Chondrocyte (in vitro differentiated cells): ENCODE results near the gene EPN2. TPM values are rescaled to one million over a fixed set of nuclear protein-coding genes. Genes with fewer than 3 reads are reported as not detected.

Source experiments
- DNase-seq: peaks from one replicate; pipeline ENCODE4 v3.0.0; 2021; ENCODE audit warnings: mixed read lengths, low spot score
- H3K27ac Mint-ChIP-seq: one replicate; pipeline ENCODE4 v1.8.0; 2021; ENCODE audit warnings: mild to moderate bottlenecking, moderate library complexity, mixed read lengths; ENCODE audit not compliant: unreplicated experiment
- H3K27me3 Mint-ChIP-seq: 2 replicates; pipeline ENCODE4 v1.8.0; 2021; ENCODE audit warnings: low read depth, mixed read lengths
- H3K36me3 Mint-ChIP-seq: 2 replicates; pipeline ENCODE4 v1.8.0; 2021; ENCODE audit warnings: low read depth, mixed read lengths
- H3K4me1 Mint-ChIP-seq: 2 replicates; pipeline ENCODE4 v1.8.0; 2021; ENCODE audit warnings: low read depth, mild to moderate bottlenecking, mixed read lengths
- H3K4me3 Mint-ChIP-seq: one replicate; pipeline ENCODE4 v1.8.0; 2021; ENCODE audit warnings: mild to moderate bottlenecking, moderate library complexity, mixed read lengths; ENCODE audit not compliant: unreplicated experiment
- H3K9me3 Mint-ChIP-seq: 2 replicates; pipeline ENCODE4 v1.8.0; 2021; ENCODE audit warnings: low read depth, mixed read lengths
- total RNA-seq: library from RNA; stranded (reverse); gene quantifications from 3 replicates; pipeline ENCODE4 v1.2.1, GENCODE V29; 2021
- TF ChIP-seq, protein P1 (sequence below): fragments of 200-600 bp; sonication (generic); IDR thresholded peaks from 2 replicates; pipeline ENCODE4 v1.5.0; 2021; ENCODE audit warnings: antibody characterized with exemption, mild to moderate bottlenecking, moderate library complexity

The EPN2 gene
- total RNA-seq, 1 donor from 2014 or later, result 37.8 TPM

DNA sequence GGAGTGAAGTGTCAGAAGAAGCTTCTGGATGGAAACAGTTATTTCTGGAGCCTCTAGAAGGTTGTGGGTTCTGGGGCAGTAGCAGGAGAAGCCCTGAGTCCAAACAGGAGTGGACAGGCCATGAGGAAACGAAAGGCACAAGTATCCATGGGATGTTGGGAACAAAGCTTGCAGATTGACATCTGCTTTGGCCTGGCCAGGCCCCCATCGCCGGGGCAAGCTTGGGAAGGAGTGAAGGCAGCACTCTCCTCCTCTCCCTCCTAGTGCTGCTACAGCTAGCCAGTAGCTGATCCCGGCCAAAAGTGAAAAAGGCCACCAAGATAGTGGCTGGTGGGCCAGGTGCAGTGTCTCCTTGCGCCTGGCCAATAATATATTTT is 85.0 kb downstream of the EPN2 start:
- no peaks in the 10 kb centered on the region for H3K27me3 Mint-ChIP-seq
- no peak overlapping the region for H3K27ac Mint-ChIP-seq
- DNase-seq, result no peak
- TF ChIP-seq, protein P1, sequence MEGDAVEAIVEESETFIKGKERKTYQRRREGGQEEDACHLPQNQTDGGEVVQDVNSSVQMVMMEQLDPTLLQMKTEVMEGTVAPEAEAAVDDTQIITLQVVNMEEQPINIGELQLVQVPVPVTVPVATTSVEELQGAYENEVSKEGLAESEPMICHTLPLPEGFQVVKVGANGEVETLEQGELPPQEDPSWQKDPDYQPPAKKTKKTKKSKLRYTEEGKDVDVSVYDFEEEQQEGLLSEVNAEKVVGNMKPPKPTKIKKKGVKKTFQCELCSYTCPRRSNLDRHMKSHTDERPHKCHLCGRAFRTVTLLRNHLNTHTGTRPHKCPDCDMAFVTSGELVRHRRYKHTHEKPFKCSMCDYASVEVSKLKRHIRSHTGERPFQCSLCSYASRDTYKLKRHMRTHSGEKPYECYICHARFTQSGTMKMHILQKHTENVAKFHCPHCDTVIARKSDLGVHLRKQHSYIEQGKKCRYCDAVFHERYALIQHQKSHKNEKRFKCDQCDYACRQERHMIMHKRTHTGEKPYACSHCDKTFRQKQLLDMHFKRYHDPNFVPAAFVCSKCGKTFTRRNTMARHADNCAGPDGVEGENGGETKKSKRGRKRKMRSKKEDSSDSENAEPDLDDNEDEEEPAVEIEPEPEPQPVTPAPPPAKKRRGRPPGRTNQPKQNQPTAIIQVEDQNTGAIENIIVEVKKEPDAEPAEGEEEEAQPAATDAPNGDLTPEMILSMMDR, result no peak
- no peak overlapping the region for H3K4me3 Mint-ChIP-seq
- H3K9me3 Mint-ChIP-seq, result peaks cover 7% of the 10 kb centered on the region
- H3K36me3 Mint-ChIP-seq, result peaks cover 8% of the 10 kb centered on the region
- H3K4me1 Mint-ChIP-seq, result peaks cover 12% of the 10 kb centered on the region

DNA sequence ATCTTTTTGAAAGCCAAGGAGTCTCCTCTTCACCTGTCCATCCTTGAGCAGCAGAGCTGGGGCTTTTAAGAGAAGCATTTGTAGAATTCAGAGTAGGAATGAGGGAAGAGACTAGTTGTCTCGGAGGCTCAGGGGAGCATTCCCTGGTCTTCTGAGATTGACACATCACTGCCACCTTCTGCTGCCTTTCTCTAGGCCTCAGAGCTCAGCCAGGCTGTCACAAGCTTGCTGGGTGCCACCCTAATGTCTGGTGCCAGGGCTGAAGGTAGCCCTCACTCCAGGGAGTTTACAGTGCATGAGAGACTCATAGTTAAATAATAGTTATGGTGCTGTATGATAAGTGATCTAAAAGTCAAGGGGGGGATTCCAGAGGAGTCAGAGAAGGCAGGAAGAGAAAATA is 85.7 kb downstream of the EPN2 start:
- Mint-ChIP-seq H3K4me3 (no peak overlapping the region), H3K27me3 (no peaks in the 10 kb centered on the region), H3K27ac (no peak overlapping the region), H3K36me3 (peaks cover 8% of the 10 kb centered on the region), H3K4me1 (peaks cover 8% of the 10 kb centered on the region), H3K9me3 (peaks cover 7% of the 10 kb centered on the region)
- TF ChIP-seq, protein P1, result no peak
- no peak for DNase-seq

DNA sequence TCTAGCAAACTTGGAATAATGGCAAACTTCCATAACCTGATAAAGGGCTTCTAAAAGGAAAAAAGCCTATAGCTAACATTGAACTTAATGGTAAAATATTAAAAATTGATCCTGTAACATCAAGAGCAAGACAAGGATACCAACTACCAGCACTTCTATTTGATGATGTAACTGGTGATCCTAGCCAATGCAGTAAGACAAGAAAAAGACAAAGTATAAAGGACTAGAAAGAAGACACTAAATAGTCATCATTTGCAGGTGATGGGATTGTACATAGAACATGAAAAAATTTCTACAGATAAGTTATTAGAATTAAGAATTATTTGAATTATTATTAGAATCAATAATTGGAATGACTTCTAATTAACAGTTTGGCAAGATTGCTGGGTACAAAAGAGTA is 88.4 kb downstream of the EPN2 start:
- peaks cover 7% of the 10 kb centered on the region for H3K9me3 Mint-ChIP-seq
- no peak overlapping the region for H3K27ac Mint-ChIP-seq
- TF ChIP-seq, protein P1, result no peak
- no peak overlapping the region for H3K4me3 Mint-ChIP-seq
- H3K4me1 Mint-ChIP-seq, result peaks cover 14% of the 10 kb centered on the region
- H3K36me3 Mint-ChIP-seq, result peaks cover 8% of the 10 kb centered on the region
- no peaks in the 10 kb centered on the region for H3K27me3 Mint-ChIP-seq
- DNase-seq, result no peak

DNA sequence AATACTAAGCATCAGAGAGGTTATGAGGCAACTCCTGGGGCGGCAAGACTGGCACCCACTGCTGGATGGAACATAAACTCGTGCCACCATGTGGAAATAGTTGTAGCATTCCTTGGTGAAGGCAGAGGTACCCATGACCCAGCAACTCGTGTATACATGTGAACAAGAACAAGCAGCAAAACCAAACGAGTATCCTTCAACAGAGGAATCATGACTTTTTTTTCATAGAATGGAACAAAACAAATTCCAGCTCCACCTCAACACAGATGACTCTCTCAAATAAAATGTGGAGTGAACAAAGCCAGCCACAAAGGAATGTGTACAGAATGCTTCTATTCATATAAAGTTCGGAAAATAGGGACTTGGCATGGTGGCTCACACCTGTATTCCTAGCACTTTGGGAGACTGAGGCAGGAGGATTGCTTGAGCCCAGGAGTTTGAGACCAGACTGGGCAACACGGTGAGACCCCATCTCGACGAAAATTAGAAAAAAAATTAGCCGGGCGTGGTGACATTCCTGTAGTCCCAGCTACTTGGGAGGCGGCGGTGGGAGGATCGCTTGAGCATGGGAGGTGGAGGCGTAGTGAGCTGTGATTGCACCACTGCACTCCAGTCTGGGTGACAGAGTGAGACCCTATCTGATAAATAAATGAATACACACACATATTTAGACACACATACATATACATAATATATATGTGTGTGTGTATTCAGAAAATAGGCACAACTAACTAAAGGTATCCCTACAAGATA is 90.0 kb downstream of the EPN2 start:
- H3K36me3 Mint-ChIP-seq, result peaks cover 8% of the 10 kb centered on the region
- H3K9me3 Mint-ChIP-seq, result peaks cover 7% of the 10 kb centered on the region
- TF ChIP-seq, protein P1, result no peak
- no peak for DNase-seq
- no peak overlapping the region for H3K27ac Mint-ChIP-seq
- H3K27me3 Mint-ChIP-seq, result no peaks in the 10 kb centered on the region
- H3K4me3 Mint-ChIP-seq, result no peak overlapping the region
- H3K4me1 Mint-ChIP-seq, result peaks cover 29% of the 10 kb centered on the region

DNA sequence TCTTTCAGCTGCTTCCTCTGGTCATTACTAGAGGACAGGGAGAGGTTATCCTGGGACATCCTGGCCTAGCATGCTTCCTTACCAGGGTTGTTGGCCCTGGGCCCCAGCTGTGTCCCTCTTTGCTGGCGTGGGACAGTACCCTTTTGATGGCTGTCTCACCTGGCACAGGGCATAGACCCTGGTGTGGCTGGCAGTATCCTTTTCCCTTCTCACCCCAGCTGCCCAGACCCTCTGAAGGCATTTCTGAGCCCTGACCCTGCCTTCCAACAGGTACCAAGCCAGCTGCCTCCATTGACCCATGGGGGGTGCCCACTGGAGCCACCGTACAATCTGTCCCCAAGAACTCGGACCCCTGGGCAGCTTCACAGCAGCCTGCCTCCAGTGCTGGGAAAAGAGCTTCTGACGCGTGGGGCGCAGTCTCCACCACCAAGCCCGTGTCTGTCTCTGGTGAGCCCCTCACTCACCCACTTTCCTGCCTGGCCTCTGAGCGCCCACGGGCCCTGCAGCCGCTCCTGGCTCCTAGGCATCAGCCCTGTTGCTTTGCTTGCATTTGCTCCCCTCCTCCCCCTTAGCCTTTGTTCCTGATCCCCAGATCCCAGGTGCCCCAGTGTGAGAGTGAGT is 91.4 kb downstream of the EPN2 start:
- DNase-seq, result no peak
- Mint-ChIP-seq H3K4me3 (no peak overlapping the region), H3K4me1 (peaks cover 34% of the 10 kb centered on the region), H3K9me3 (peaks cover 7% of the 10 kb centered on the region), H3K27me3 (no peaks in the 10 kb centered on the region), H3K36me3 (peaks cover 6% of the 10 kb centered on the region), H3K27ac (peak overlapping the region; percentile 8)
- TF ChIP-seq, protein P1, result no peak
